Right lobe of liver (tissue), 4 donors: ENCODE data around the gene EFCAB14.

ENCODE experiments used
- POLR2A ChIP-seq: fragments of 450-650 bp; IDR thresholded peaks from one replicate; pipeline ENCODE4 v1.6.1; 2017; ENCODE audit warnings: antibody characterized with exemption, mild to moderate bottlenecking
- TF ChIP-seq, protein P1 (sequence below), 4 donors: fragments of 200-600 bp in 3 of 4; fragments of 450-650 bp in 1 of 4; IDR thresholded peaks; one replicate each; pipeline versions ENCODE4 v1.5.1 to v1.8.0; 2016 to 2022; ENCODE audit warnings: antibody characterized with exemption in 4 of 4, mild to moderate bottlenecking in 2 of 4
- donor health status: DM: no; HTN: no; CAD: no.
- donor health status: DM: no; HTN: no; CAD: no.
- donor health status: DM: no; HTN: yes; CAD: no.

- TF ChIP-seq, protein P1, sequence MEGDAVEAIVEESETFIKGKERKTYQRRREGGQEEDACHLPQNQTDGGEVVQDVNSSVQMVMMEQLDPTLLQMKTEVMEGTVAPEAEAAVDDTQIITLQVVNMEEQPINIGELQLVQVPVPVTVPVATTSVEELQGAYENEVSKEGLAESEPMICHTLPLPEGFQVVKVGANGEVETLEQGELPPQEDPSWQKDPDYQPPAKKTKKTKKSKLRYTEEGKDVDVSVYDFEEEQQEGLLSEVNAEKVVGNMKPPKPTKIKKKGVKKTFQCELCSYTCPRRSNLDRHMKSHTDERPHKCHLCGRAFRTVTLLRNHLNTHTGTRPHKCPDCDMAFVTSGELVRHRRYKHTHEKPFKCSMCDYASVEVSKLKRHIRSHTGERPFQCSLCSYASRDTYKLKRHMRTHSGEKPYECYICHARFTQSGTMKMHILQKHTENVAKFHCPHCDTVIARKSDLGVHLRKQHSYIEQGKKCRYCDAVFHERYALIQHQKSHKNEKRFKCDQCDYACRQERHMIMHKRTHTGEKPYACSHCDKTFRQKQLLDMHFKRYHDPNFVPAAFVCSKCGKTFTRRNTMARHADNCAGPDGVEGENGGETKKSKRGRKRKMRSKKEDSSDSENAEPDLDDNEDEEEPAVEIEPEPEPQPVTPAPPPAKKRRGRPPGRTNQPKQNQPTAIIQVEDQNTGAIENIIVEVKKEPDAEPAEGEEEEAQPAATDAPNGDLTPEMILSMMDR (IDR thresholded peaks at IDR 0.05) = no peak
- TF ChIP-seq POLR2A = no peak
Measured at GRCh38 chr1:46681333-46682034, 37.4 kb downstream of the EFCAB14 start.
